ENCODE data around the gene RPN1.

RPN1 gene

DNA sequence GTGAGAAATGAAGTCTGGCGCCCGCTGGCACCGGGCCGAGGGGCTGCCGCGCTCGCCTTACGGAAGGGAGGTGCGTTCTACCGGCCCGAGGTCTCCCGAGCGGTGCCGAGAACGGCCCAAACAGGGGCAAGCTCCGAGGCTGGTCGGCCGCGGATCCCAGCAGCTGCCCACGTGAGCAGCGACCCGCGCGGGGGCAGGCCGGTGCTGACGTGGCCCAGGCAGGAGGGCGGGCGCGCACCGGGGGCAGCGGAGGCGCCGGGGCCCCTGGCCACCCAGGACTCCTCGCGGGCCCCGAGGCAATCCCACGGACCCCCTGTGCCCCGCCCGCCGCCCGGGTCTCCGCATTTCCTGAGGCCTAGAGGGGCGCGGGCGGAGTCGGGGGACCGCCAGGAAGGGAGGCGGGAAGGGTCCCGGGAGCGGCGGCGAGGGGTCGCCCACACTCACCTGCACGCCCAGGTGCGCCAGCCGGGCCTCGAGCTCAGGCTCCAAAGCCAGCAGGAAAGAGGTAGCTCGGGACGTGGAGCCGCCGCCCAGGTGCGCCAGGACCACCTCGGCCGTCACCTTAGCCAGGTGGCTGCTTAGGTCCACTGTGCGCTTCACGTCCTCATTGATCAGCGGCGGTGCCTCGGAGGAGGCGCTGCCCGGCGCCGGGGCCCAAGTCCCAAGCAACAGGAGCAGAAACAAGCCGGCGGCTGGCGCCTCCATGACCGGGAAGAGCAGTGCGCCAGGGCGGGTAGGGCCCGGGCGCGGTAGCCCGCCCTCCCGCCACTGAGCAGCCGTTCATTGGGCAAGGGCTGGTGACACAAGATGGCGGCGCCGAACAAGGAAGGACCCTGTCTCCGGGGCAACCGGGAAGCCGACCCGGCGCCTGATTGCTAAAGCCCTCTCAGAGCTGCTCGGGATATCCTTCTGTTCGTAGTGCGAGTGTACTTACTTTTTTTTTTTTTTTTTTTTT is at the start of gene RPN1:
Gene RPN1, minus strand, starts transcription at position 723 of the 955 bp plus-strand sequence. Its CDS starts 18 bp downstream, at position 705.
- H3K27ac ChIP-seq, result peak within 1 kb of the TSS; percentile 95
- DNase-seq, result peak; percentile 95
- in situ Hi-C loops (cut with HindIII; ENCODE audit: low pct_ligation_motif_present, low sequenced_read_pairs), result no loop called here
- peaks cover 4% of the 10 kb centered on the region for H3K36me3 ChIP-seq (replicated peaks)
- TF ChIP-seq, protein P1, sequence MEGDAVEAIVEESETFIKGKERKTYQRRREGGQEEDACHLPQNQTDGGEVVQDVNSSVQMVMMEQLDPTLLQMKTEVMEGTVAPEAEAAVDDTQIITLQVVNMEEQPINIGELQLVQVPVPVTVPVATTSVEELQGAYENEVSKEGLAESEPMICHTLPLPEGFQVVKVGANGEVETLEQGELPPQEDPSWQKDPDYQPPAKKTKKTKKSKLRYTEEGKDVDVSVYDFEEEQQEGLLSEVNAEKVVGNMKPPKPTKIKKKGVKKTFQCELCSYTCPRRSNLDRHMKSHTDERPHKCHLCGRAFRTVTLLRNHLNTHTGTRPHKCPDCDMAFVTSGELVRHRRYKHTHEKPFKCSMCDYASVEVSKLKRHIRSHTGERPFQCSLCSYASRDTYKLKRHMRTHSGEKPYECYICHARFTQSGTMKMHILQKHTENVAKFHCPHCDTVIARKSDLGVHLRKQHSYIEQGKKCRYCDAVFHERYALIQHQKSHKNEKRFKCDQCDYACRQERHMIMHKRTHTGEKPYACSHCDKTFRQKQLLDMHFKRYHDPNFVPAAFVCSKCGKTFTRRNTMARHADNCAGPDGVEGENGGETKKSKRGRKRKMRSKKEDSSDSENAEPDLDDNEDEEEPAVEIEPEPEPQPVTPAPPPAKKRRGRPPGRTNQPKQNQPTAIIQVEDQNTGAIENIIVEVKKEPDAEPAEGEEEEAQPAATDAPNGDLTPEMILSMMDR (IDR thresholded peaks at IDR 0.05; ENCODE audit: low read depth, low read length, missing control alignments), result no peak
- H3K4me3 ChIP-seq (ENCODE audit: low read depth, low read length), result peak within 1 kb of the TSS; percentile 99
- no peaks in the 10 kb centered on the region for H3K27me3 ChIP-seq (replicated peaks)

DNA sequence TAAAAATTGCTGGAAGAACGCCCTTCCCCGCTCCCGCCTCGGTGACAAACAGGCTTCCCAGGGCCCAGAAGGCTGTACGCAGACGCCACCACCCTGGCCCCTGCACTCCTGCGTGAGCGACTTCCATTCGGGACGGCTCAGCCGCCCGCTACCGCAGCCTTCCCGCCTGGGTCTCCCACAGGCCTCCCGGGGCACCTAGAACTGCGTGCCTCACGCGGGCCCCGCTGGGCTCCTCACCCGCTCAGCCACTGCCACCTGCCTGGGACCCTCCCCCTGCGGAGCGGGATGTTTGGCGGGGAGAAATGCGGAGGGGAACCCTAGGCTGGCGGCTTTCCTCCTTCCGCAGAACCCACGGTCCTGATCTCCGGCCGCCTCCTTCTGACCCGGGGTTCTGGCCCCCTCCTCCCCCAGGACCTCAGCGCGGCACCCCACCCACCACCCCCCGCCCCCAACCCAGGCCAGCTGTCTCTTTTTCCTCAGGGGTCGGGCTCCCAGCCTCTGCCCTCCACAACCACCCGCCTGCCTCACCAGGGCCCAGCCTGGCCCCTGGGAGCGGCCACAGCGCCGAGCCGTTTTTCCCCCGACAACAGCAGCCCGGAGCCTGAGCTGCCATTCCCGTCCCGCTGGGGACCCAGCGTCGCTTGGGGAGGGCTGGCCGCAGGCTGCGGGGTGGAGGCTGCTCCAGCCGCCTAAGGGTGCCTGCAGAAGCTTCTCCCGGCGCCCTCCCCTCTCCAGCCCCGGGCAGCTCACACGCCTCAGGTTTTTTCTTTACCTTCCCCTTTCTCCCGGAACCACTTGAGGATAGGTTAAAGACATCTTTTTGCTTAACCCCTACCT is 47.8 kb upstream of the RPN1 start:
- in situ Hi-C loops (cut with HindIII; ENCODE audit: low pct_ligation_motif_present, low sequenced_read_pairs), result loop anchor here (25.0 kb wide), 1 partner anchor 89 kb away; no protein-coding TSS in a partner anchor
- no peak for DNase-seq
- peak overlapping the region; percentile 59 for H3K4me3 ChIP-seq (ENCODE audit: low read depth, low read length)
- H3K27me3 ChIP-seq (replicated peaks), result no peaks in the 10 kb centered on the region
- H3K36me3 ChIP-seq (replicated peaks), result no peaks in the 10 kb centered on the region
- no peak overlapping the region for H3K27ac ChIP-seq
- TF ChIP-seq, protein P1 (IDR thresholded peaks at IDR 0.05; ENCODE audit: low read depth, low read length, missing control alignments), result no peak

DNA sequence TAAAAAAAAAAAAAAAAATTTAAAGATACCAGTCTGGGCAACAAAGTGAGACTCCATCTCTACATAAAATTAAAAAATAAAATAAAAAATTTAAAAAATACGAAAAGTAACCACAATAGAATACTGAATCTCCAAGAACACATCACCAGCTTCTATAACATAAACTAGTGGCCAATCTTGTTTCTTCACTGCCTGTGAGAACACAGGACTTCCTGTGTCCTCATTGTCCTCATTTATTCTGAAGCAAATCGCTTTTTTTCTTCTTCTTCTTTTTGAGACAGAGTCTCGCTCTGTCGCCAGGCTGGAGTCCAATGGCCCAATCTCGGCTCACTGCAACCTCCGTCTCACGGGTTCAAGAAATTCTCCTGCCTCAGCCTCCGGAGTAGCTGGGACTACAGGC is 46.7 kb upstream of the RPN1 start:
- TF ChIP-seq, protein P1 (IDR thresholded peaks at IDR 0.05; ENCODE audit: low read depth, low read length, missing control alignments), result no peak
- Histone ChIP-seq H3K4me3 (ENCODE audit: low read depth, low read length) (no peak overlapping the region), H3K27ac (no peak overlapping the region), H3K36me3 (replicated peaks) (no peaks in the 10 kb centered on the region), H3K27me3 (replicated peaks) (no peaks in the 10 kb centered on the region)
- no peak for DNase-seq
- in situ Hi-C loops (cut with HindIII; ENCODE audit: low pct_ligation_motif_present, low sequenced_read_pairs), result loop anchor here (25.0 kb wide), 1 partner anchor 90 kb away; no protein-coding TSS in a partner anchor

DNA sequence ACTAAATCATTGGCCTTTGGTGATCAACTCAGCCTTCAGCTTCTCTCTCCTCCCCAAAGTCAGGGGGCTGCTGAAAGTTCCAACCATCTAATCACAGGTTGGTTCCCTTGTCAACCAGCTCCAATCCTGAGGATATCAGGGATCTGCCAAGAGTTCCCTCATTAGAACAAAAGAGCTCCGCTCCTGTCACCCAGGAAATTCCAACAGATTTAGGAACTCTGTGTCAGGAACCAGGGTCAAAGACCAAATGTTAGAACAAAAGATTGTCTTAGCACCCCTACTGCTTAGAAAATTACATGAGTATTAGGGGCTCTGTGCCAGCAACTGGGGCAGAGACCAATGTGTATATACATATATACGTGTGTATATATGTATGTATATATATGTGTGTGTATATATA is 43.1 kb upstream of the RPN1 start:
- Histone ChIP-seq H3K4me3 (ENCODE audit: low read depth, low read length) (no peak overlapping the region), H3K27ac (no peak overlapping the region), H3K36me3 (replicated peaks) (no peaks in the 10 kb centered on the region), H3K27me3 (replicated peaks) (no peaks in the 10 kb centered on the region)
- TF ChIP-seq, protein P1 (IDR thresholded peaks at IDR 0.05; ENCODE audit: low read depth, low read length, missing control alignments), result no peak
- DNase-seq, result no peak
- in situ Hi-C loops (cut with HindIII; ENCODE audit: low pct_ligation_motif_present, low sequenced_read_pairs), result loop anchor here (25.0 kb wide), 1 partner anchor 94 kb away; no protein-coding TSS in a partner anchor

DNA sequence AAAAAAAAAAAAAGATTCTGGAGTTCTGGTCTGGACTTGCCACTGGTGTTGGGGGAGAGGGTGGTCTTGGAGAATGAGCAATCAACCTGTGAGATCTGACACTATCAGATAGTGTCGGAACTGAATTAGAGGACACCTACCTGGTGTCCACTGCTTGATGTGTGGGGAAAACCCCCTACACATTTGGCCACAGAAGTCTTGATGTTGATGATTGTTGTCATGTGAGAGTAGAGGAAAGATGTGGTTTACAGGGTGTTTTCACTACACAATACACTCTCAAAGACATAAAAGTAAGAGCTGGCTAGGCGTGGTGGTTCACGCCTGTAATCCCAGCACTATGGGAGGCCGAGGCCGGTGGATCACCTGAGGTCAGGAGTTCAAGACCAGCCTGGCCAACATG is 38.4 kb upstream of the RPN1 start:
- DNase-seq, result no peak
- Histone ChIP-seq H3K27ac (no peak overlapping the region), H3K4me3 (ENCODE audit: low read depth, low read length) (no peak overlapping the region), H3K27me3 (replicated peaks) (no peaks in the 10 kb centered on the region), H3K36me3 (replicated peaks) (no peaks in the 10 kb centered on the region)
- TF ChIP-seq, protein P1 (IDR thresholded peaks at IDR 0.05; ENCODE audit: low read depth, low read length, missing control alignments), result no peak
- in situ Hi-C loops (cut with HindIII; ENCODE audit: low pct_ligation_motif_present, low sequenced_read_pairs), result loop anchor here (25.0 kb wide), 1 partner anchor 98 kb away; no protein-coding TSS in a partner anchor

All from brain microvascular endothelial cell (primary cell).